GM20000 (cell line): ENCODE results near the gene GP1BB.

Experiments
- DNase-seq: peaks from one replicate; pipeline ENCODE4 v3.0.0; 2012; ENCODE audit warnings: low spot score
- CTCF ChIP-seq: IDR thresholded peaks from 2 replicates; pipeline ENCODE4 v1.5.1; 2012; ENCODE audit warnings: mild to moderate bottlenecking, control low read depth; ENCODE audit errors: extremely low read depth, missing control alignments

The GP1BB gene

GRCh38 chr22:19761725-19762567, 38.6 kb downstream of the GP1BB start:
- TF ChIP-seq CTCF: no peak
- no peak for DNase-seq

DNA sequence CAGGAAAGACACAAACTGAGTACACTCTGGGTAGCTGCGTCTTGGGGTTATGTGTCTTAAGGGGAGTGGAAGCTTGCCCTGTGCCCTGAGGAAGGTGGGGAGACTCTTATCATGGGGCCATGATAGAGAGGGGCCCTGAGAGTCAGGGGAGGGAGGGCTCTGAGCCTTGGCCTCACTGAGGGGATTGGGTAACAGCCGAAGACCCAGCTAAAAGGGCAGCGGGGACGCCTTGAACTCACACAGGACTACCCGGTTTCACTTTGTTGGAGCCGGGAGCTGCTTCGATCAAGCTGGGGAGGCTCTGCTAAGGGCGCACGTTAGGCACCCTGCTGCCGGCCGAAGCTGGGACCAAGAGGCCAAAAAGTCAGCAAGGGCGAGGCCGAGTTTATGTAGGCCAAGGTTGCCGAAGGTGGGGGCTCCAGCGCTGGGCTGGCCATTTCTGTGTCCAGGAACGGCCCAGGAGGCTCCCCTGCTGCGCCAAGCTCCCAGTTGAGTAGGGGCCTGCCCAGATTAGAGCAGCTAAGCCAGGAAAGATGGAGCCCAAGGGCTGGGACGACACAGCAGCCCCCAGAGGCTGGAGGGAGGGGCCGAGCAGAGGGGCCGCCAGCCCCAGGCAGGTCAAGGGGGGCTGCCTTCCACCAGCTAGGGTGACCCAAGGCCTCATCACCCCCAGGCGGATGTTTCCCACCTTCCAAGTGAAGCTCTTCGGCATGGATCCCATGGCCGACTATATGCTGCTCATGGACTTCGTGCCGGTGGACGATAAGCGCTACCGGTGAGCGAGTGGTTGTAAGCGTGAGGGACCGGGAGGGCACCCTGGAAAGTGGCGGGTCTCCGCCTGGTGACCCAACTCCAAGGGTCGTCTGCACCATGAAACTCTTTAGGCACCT, 39.5 kb downstream of the GP1BB start:
- no peak for TF ChIP-seq CTCF
- DNase-seq: no peak

DNA sequence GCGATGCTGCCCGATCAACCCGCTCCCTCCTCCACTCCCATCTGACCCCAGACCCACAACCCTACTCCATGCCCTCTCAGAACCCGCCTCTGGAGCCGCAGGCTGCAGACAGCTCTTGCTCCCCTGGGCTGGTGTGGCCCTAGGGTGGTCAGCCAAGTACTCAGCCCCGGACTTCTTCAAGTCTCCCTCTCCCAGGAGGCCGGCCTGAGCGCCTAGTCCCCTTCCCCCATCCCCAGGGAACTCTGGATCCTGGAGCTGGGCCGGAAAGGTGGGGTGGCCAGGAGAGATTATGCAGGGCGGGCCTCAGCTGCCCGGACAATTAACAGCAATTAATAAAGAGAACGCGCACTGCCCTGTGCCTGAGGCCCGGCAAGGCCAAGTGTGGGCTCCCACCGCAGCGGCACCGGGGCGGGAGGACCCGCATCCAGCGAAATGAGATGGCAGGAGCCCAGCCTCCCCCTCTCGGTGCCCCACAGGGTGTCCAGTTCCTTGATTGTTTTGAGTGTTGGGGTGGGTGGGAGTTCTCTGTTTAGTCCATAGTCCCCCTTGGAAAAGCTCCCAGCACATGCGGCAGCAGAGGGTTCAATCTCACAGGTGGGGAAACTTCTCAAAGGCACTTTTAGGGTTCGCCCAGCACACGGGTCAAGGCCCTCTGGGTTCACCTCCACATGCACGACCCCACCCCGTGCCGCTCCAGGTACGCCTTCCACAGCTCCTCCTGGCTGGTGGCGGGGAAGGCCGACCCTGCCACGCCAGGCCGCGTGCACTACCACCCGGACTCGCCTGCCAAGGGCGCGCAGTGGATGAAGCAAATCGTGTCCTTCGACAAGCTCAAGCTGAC, 40.3 kb downstream of the GP1BB start:
- TF ChIP-seq CTCF: no peak
- no peak for DNase-seq

DNA sequence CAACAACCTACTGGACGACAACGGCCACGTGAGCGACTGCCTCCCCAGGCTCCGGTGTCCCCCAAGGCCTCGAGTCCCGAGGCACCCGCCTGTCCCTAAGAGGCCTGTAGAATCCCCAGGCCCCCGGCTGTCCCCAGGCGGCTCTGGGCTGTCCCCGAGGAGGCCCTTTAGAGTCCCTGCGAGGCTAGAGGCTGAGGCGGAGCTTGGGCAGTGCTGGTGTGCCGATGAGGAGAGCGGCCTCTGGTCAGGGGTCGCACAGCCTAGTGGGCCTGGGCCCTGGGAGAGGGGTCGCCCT, 40.9 kb downstream of the GP1BB start:
- DNase-seq: no peak
- no peak for TF ChIP-seq CTCF

GRCh38 chr22:19764636-19765476, 41.5 kb downstream of the GP1BB start:
- DNase-seq: no peak
- no peak for TF ChIP-seq CTCF

DNA sequence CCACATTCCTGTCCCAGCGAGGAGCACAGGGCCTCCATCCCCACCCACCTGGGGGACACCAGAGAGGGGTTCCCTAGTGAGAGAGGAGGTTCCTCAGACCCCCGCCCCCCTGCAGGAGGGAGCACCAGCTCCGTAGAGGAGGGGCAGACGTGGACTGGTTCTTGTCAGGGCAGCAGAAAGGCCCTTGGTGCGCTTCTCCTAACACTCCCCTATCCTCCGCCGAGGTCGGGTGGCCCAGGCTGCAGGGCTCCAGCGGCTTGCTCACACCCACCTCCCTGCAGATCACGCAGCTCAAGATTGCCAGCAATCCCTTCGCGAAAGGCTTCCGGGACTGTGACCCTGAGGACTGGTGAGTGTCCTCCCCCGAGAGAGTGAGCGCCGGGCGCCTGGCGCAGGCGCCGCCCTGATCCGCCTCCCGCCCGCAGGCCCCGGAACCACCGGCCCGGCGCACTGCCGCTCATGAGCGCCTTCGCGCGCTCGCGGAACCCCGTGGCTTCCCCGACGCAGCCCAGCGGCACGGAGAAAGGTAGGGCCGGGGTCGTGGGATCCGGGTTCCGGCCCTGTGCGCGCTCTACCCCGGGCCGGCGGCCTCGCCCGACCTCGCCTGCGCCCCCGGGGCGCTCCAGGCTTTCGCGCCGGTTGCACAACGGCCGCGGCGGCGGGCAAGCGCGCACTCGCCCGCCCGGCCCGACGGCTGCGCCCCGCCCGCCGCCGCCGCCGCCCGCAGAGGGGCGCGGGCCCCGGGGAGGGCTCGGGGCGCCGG, 42.3 kb downstream of the GP1BB start:
- TF ChIP-seq CTCF: no peak
- DNase-seq: peak; percentile 54
